GM20431 (cell line): ENCODE measurements around the gene MXD3.
"Not testable (repeated sequence)": the region's sequence is repeated elsewhere in the genome, so short reads cannot be mapped to it uniquely, and the experiment has no call there.

Experiments used
- in situ Hi-C: fragments of 300-500 bp; cut with MseI, MboI; formaldehyde crosslinking; loops from one replicate; pipeline ENCODE4 v1.15.0; 2020; ENCODE audit warnings: low sequenced_read_pairs; ENCODE audit not compliant: unreplicated experiment

MXD3 gene

DNA sequence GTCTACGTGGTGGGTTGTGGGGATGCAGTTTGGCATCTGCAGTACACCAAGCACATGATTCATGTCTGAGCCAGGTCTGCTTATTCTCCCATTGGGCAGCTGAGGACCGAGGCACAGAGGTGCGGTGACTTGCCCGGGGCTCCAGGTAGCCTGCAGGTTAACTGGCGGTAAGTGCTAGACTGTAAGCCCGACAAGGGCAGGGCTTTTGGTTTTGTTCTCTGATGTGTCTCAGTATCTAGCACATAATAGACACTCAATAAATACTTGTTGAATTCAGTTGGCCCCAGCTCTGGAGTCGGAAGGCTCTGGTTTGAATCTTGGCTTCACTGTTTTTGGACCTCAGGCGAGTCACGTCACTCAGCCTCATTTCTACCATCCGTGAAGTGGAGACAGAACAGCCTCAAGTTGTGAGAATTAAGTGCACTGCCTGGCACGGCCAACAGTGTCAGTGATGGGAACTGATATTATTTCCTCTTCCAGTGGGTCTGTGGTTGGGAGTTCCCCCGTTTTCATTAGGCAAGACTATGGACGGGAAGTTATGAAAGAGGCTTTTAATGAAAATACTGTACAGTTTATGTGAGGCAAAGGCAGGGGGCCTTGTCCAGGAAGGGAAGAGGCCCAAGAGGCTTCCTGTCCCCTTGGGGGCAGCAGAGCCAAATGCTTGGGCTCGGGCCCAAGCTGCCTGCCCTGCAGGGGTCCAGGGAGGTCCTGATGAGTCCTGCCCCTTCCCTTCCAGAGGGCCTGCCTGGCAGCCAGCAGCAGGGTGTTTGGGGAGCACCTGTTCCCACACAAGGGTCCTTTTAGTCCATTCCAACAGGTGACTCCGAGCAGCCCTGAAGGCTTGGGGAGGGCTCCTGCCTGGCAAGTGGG, 4.8 kb downstream of the MXD3 start:
- in situ Hi-C loops = no loop called here

DNA sequence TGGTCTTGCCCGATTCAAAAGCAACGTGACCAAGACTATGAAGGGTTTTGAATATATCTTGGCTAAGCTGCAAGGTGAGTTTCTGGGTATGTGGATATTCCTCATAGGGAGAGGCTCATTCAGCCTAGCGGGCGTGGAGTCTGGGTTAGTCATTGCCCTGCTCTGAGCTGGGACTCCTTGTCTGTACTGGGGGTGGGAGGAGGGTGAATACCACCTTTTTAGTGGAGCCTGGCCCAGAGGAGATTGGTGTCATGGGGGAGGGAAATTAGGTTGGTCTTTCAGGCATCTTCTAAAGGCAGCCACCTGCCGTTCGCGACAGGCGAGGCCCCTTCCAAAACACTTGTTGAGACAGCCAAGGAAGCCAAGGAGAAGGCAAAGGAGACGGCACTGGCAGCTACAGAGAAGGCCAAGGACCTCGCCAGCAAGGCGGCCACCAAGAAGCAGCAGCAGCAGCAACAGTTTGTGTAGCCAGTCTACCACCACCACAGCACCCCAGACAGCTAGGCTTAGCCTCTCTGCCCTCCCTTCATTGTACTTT, 5.5 kb downstream of the MXD3 start:
- in situ Hi-C loops = not testable (repeated sequence)

DNA sequence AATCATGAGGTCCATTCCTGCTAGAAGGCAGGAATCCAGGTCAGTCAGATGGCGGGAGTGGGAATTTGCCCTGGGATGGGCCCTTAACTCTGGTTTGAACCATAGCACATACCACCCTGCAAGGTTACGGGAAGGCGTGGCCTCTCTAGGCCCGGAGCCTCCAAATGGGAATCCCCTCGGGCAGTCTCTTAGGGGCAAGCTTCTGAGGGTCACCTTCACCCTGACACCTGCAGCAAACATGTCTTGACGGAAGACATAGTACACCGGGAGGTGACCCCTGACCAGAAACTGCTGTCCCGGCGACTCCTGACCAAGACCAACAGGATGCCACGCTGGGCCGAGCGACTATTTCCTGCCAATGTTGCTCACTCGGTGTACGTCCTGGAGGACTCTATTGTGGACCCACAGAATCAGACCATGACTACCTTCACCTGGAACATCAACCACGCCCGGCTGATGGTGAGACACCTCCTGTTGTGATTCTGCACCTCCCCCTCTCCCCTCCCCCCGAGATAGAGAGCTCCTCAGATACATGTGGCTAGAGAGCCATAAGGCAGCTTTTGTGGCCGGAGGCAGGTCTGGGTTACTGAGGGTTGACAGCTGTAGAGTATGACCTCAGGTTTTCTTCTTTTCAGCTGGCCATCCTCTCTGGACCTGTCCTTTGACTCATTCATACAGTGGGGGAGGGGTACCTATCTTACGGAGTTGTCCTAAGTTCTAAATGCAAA, 7.1 kb downstream of the MXD3 start:
- in situ Hi-C loops = no loop called here

DNA sequence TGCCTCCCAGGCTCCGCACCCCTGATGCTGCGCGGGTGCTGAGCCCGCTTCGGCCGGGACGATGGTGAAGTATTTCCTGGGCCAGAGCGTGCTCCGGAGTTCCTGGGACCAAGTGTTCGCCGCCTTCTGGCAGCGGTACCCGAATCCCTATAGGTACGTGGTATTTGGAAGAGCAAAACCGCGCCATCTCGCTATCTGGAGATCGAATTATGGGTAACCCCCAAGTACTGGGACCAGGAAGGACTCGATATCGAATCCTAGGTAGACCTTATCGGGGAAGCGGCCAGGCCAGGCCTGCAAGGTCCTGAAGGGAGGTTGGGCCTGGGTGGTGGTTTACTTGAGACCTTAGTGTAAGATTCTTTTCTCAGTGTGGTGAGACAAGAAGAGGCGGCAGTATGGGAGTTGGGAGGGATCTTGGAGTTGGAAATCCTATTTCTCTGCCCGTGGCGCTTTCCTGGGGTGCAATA, 7.7 kb downstream of the MXD3 start:
- in situ Hi-C loops = no loop called here

DNA sequence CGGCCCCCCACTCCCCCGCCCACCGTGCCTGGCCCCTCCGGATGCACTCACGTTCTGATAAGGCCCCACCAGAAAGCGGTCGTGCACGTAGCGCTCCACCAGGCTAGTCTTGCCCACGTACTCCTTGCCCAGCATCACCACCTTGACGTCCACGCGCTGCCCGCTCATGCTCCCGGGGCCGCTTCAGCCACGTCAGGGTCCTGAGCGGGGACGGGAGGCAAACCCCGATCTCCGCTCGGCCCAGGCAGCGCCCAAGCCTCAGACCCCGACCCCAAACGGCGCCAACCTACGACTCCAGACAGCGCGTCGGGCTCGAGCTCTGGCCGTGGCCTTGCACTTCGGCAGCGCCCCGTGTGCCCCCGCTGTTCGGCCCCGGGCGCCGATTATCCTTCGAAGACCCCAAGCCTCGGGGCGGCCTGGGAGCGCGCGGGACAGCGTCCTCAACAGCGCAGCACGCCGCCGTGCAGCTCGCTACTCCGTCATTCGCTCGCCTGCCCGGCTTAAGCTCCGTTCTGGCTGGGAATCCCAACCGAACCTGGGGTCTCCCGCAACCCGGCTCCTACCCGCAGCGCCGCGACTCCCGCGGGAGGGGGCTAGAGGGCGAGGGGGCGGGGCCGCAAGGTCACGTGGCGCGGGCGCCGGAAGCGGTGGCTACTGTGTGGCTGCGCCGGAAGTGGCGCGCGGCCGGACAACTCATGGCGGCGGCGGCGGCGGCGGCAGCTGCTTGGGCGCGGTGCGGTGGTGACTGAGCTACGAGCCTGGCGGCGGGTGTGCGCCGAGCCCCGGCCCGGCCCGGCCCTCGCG, 8.4 kb downstream of the MXD3 start, which contains the start of the genes PRELID1 and RAB24:
Gene PRELID1, plus strand, starts transcription at position 679 of the 804 bp plus-strand sequence. CDS start 187 bp downstream, outside the sequence.
Gene RAB24, minus strand, starts transcription at position 599 of the 804 bp plus-strand sequence. Its CDS starts 431 bp downstream, at position 168.
- in situ Hi-C loops = no loop called here

DNA sequence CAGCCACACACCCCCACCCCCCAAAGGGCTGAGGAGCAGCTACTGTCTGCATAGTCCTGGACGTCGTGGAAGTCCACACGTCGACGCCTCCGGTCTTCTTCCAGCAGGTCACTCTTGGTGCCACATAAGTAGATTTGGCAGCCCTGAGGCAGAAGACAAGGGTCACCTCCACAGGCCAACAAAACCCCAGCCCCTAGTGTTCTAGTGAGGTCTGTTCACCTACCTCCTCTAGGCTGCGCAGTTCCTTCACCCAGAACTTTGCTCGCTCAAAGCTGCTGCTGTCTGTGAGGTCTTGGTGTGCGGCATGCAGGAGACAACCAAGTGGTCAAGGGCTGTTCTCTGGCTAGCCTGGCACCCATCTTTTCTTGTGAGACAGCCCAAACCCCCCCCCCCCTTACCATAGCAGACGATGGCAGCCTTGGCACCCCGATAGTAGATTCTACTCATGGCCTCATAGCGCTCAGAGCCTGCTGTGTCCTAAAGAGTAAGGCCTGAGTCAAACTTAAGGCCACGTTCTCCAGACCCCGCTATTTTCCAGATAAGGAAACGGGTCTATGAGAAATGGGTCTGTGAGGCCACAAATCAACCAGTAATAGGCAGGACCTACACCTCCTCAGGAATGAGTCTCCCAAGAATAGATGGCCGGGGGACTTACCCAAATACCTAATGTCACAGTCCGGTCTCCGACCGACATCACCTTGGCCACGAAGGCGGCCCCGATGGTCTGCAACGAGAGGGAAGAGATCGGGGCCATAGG, 9.2 kb downstream of the MXD3 start:
- in situ Hi-C loops = no loop called here

DNA sequence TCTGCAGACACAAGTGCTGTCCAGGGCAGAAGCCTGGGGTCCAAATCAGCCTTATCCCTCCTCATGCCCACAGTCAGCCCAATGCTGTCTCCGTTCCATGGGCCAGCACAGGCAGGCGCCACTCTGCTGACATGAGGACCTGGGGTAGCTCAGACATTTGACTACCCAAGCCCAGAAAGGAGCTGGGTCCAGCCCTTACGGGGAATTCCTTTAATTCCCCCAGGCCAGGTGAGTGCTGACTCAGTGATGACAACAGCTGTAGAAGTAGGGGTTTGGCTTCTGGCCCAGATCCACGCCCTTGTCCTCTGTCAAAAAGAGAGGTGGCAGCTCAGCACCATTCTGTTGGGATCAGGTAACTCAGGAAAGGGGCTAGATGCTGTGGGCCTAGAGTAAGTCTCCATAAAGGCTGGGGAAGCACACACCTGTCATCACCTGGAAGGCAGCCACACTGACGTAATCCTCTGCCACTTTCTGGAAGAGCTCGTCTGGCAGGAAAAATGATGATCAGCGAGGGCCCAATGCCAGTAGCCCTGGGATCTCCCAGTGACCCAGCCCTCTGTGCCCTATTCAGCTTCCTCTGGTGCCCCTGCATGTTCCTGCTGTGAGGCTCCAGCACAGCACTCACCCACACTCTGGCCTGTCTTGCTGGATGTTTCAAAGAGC, 10.1 kb downstream of the MXD3 start:
- in situ Hi-C loops = no loop called here

DNA sequence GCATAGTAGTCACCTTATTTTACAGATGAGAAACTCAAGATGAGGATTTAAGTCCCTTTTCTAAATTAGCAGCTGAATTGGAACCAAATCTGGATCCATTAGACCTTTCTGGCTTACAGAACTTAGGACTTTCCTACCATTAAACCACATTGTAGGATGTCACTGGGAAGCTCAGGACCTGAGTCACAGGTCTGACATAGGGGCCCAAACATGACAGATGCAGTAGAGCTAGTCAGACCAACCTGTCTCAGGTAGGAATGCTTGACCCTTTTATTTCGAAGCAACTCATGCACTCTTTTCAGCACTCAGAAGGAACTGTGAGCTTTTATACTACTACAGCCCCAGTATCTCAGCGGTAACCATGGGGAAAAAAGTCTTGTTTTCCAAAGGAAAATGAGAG, 10.7 kb downstream of the MXD3 start:
- in situ Hi-C loops = no loop called here

DNA sequence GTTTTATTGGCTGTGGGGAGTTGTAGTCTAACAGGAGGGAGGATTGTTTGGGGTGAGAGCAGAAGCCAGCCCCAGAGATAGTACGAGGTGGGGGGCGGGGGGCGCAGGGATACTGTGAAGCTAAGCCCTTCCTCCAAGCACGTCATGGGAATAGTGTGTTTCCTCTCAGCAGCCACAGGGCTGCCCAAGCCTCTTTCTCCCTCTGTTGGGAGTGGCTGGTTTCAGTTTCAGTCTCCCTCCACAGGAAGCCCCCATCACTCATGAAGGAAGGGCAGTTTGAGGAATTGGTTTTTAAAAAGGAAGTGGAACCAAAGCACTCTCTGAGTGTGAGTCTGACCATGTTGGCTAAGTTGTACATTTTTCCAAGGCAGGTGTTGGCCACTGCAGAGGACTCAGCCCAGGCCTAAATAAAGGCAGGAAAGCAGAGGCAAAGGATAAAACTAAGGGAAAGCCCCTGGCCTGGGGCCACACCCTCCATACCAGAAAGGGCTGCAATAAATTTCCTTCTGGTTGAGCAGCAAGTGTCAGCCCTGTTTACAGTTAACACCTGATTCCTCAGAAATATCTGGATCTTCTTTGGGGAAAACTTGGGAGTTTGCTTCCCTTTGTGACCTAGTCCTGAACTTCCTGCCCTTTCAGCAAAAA, 11.3 kb downstream of the MXD3 start:
- in situ Hi-C loops = no loop called here

DNA sequence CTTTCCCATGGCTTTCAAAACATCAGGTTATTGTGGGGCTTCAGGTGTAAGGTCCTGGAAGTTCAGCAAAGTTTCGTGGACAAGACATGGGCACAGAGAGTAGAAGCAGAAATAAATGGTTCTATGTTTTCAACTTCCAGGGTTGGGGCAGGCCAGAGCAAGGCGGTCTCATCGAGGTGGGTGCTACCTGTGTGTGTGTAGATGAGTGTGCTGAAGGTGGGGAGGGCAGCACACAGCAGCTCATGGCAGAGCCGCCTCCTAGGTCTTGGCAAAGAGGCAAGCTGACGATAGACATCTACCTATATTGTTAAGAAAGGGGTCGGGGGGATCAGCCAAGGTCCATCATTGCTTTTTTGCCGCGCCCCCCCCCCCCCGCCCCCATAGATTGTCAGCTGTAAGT, 12.0 kb downstream of the MXD3 start:
- in situ Hi-C loops = no loop called here

DNA sequence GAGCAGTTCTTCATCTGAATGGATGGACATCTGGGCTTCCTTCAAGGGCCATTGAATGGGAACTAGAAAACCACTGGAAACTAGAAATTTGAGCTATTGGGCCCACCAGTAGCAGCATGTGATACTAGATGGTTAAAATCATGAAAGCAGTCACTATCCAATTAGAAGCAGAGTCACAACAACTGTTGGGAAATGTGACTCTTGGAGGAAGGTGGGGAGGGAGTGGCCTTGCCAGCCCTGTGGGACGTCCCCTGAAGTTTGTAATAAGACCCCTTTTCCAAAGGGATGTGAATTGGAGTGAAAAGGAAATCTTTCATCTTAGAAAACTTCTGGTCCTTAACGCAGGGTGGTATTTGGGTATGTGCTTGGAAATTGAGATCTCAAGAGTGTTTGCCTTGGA, 13.8 kb downstream of the MXD3 start:
- in situ Hi-C loops = no loop called here

DNA sequence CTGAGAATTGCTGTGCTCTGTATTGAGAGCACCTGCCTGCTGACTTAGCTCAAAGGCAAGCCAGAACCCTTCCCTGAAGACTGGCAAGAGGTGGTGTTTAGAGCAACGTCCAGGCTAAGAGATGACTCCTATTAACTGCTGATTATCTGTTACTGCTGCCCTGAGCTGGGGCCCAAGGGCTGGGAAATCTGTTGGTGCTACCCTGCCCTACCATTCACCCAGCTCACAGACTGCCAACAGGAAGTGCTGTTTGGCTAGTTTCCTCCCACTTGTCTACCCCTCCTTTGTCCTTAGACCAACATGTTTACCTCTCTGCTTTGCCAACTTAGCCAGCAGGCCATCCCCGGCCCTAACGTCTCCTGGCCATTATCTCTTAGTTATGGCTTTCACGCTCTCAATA, 15.1 kb downstream of the MXD3 start:
- in situ Hi-C loops = no loop called here

DNA sequence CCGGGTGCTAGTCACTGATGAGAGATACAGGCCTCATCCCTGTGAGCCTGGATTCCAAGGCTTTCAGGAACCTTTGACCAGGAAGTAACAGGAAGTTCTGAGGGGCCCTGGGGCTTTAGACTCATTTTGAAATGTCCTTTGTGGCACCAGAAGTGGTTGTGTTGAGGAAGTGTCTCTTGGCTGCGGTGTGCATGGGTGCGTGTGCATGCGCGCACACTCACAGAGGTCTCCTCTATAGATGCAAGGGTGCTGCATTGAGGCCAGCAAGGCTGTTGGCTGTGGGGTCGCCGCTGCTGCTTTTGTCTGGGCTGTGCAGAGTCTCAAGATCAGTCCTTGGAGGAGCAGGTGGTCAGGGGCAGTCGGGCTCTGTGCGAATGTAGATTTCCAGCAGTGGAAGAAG, 15.8 kb downstream of the MXD3 start:
- in situ Hi-C loops = no loop called here

DNA sequence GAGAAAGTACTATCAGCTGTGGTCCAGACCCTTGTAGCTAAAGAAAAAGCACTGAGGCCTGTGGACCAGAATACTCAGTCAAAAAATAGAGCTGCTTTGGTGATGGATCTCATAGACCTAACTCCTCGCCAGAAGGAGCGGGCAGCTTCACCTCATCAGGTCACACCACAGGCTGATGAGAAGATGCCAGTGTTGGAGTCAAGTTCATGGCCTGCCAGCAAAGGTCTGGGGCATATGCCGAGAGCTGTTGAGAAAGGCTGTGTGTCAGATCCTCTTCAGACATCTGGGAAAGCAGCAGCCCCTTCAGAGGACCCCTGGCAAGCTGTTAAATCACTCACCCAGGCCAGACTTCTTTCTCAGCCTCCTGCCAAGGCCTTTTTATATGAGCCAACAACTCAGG, 17.1 kb downstream of the MXD3 start:
- in situ Hi-C loops = no loop called here

DNA sequence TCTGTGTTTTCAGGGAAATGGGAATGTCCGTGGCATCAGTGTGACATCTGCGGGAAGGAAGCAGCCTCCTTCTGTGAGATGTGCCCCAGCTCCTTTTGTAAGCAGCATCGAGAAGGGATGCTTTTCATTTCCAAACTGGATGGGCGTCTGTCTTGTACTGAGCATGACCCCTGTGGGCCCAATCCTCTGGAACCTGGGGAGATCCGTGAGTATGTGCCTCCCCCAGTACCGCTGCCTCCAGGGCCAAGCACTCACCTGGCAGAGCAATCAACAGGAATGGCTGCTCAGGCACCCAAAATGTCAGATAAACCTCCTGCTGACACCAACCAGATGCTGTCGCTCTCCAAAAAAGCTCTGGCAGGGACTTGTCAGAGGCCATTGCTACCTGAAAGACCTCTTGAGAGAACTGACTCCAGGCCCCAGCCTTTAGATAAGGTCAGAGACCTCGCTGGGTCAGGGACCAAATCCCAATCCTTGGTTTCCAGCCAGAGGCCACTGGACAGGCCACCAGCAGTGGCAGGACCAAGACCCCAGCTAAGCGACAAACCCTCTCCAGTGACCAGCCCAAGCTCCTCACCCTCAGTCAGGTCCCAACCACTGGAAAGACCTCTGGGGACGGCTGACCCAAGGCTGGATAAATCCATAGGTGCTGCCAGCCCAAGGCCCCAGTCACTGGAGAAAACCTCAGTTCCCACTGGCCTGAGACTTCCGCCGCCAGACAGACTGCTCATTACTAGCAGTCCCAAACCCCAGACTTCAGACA, 17.7 kb downstream of the MXD3 start:
- in situ Hi-C loops = no loop called here

DNA sequence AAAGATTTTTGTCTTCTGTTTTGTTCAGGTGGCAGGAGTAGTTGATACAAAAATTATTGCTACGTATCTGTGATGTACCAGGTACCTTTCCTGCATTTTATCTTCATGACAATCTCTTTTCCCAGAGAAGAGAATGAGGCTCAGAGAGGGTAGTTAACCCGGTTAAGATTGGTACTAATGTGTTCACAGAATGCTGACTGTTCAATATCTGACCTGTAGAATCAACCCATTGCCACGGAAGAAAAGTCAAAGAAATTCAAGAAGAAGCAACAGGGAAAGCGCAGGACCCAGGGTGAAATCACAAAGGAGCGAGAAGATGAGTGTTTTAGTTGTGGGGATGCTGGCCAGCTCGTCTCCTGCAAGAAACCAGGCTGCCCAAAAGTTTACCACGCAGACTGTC, 20.0 kb downstream of the MXD3 start:
- in situ Hi-C loops = no loop called here

DNA sequence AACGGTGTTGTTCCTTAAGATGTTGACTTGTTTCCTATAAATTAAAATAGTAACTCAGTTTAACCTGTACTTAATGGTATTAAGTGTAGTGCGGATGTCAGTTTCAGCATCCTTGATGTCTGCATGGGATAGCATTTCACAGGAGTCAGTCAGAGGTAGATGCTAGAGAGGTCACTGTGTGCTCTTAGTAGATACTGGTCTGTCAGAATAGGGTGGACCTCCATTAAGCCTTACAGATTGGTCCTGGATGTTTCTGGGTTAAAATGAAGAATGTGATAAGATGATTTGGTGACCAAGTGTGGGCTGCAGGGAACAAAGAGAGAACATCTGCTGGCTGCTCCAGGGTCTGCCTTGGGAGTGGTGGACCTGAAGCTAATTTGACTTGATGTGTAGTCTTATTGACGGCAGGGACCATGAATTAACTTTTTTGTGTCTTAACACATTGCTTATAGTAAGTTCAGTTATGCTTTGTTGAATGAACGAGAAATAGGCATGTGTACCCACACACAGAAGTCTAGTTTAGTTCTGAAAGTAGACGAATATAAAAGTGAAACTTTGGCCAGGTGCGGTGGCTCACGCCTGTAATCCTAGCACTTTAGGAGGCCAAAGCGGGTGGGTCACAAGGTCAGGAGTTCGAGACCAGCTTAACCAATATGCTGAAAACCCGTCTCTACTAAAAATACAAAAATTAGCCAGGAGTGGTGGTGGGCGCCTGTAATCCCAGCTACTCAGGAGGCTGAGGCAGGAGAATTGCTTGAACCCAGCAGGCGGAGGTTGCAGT, 20.7 kb downstream of the MXD3 start:
- in situ Hi-C loops = no loop called here
